PC-9 (cell line): ENCODE results near the gene DNAJB1.

Source experiments
- CTCF ChIP-seq: fragments of 200-600 bp; sonication (generic); conservative IDR thresholded peaks from 2 replicates; pipeline ENCODE4 v1.6.1; 2017; ENCODE audit warnings: mixed run types, antibody characterized with exemption, mild to moderate bottlenecking, moderate library complexity
- EZH2 ChIP-seq: fragments of 200-600 bp; sonication (generic); IDR thresholded peaks from 2 replicates; pipeline ENCODE4 v1.8.0; 2017; ENCODE audit warnings: antibody characterized with exemption, low read depth

DNA sequence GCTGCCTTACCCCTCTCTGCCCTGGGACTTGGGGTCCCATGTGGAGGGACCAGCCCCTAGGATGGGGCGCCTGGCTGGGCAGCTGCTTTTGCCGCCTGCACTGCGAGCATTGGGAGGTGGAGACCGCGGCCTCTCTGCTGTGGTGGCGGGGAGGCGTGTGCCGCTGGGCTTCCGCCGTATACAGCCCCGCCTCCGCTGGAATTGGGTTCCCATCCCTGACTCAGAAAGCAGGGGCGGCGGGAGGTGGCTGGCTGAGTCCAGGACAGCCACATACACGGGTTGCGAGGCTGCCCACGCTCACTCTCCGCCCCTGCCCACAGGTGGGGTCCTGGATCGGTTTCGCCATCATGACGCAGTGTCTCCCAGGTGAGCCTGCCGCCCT lies 47.1 kb upstream of the DNAJB1 start:
- TF ChIP-seq EZH2 (no peak), CTCF (no peak)
